Coronary artery (tissue), 2 donors: ENCODE data around the gene LYSMD3.

Experiments
- DNase-seq: peaks from one replicate; pipeline ENCODE4 v3.0.0-alpha.2; 2017; ENCODE audit warnings: low spot score
- H3K27ac ChIP-seq, 2 donors: fragments of 200-600 bp; sonication (generic); one replicate each; pipeline ENCODE4 v1.5.1; 2016 to 2019
- H3K4me3 ChIP-seq: fragments of 200-600 bp; sonication (generic); 2 replicates; pipeline ENCODE4 v1.5.1; 2016; ENCODE audit warnings: mild to moderate bottlenecking, moderate library complexity
- CTCF ChIP-seq: fragments of 200-600 bp; sonication (generic); IDR thresholded peaks from one replicate; pipeline ENCODE4 v1.5.1; 2019; ENCODE audit warnings: antibody characterized with exemption

The LYSMD3 gene

GRCh38 chr5:90475436-90475980, 53.9 kb downstream of the LYSMD3 start:
- no peak overlapping the region for H3K4me3 ChIP-seq
- H3K27ac ChIP-seq = no peak overlapping the region
- DNase-seq = no peak
- no peak for TF ChIP-seq CTCF

GRCh38 chr5:90474235-90475107, 54.9 kb downstream of the LYSMD3 start, which contains the start of the genes MBLAC2 and POLR3G:
Gene MBLAC2, minus strand, starts transcription at chr5:90474771. Its CDS starts 479 bp downstream, at chr5:90474292.
Gene POLR3G, plus strand, starts transcription at chr5:90474864. Its CDS starts 10,704 bp downstream, at chr5:90485568.
- Histone ChIP-seq H3K4me3 (peak within 1 kb of the TSS; percentile 84), H3K27ac (peak within 1 kb of the TSS; percentile 65 to 73)
- no peak for TF ChIP-seq CTCF
- peak; percentile 89 for DNase-seq

- no peak for TF ChIP-seq CTCF
- peak; percentile 75 for DNase-seq
- H3K4me3 ChIP-seq = peak overlapping the region; percentile 84
- H3K27ac ChIP-seq = peak overlapping the region; percentile 65 to 73
These were observed 55.8 kb downstream of the LYSMD3 start for GRCh38 chr5:90473396-90474234.

GRCh38 chr5:90472783-90473395, 56.5 kb downstream of the LYSMD3 start:
- DNase-seq = no peak
- H3K4me3 ChIP-seq = peak overlapping the region; percentile 84
- no peak overlapping the region for H3K27ac ChIP-seq
- no peak for TF ChIP-seq CTCF
